ENCODE measurements around the gene TES. TPM values are rescaled to one million over a fixed set of nuclear protein-coding genes. Genes with fewer than 3 reads are reported as not detected.

TES gene
- total and polyA plus RNA-seq, 11 donors = 10.3 to 66.9 (median 22.8) TPM

GRCh38 chr7:116219288-116219687 lies 8.9 kb downstream of the TES start:
- DNase-seq (no peak), ATAC-seq (no peak)
- H3K4me1 ChIP-seq = peaks cover 0 to 82% (median 32%) of the 10 kb centered on the region in 12 donors
- TF ChIP-seq POLR2A (IDR thresholded peaks at IDR 0.05) (no peak), CTCF (IDR thresholded peaks at IDR 0.05) (no peak)
- no peaks in the 10 kb centered on the region for H3K27me3 ChIP-seq
- H3K9me3 ChIP-seq = no peaks in the 10 kb centered on the region
- no peaks in the 10 kb centered on the region for H3K36me3 ChIP-seq
- peak overlapping the region in 1 of 12 donors; percentile 86 for H3K27ac ChIP-seq
- intact Hi-C loops (cut with DNase I) = no loop called here
- H3K4me3 ChIP-seq = no peak overlapping the region

GRCh38 chr7:116219834-116220233 lies 9.5 kb downstream of the TES start:
- intact Hi-C loops (cut with DNase I) = no loop called here
- Histone ChIP-seq H3K4me3 (no peak overlapping the region), H3K27me3 (no peaks in the 10 kb centered on the region), H3K9me3 (no peaks in the 10 kb centered on the region), H3K27ac (peak overlapping the region in 1 of 12 donors; percentile 86), H3K36me3 (no peaks in the 10 kb centered on the region), H3K4me1 (peaks cover 0 to 82% (median 29%) of the 10 kb centered on the region in 12 donors)
- ATAC-seq (no peak), DNase-seq (no peak)
- WGBS, 4 donors = 63 to 76% (median 66%) methylated on average over 4 of the region's 4 CpGs
- TF ChIP-seq POLR2A (IDR thresholded peaks at IDR 0.05) = no peak
- TF ChIP-seq CTCF (IDR thresholded peaks at IDR 0.05) = no peak

GRCh38 chr7:116222501-116222900 lies 12.2 kb downstream of the TES start:
- intact Hi-C loops (cut with DNase I) = no loop called here
- H3K4me3 ChIP-seq = no peak overlapping the region
- H3K9me3 ChIP-seq = no peaks in the 10 kb centered on the region
- peaks cover 0 to 83% (median 27%) of the 10 kb centered on the region in 12 donors for H3K4me1 ChIP-seq
- DNase-seq (no peak), ATAC-seq (no peak)
- 88 to 94% (median 92%) methylated on average over 5 of the region's 5 CpGs for WGBS, 4 donors
- H3K27ac ChIP-seq = peak overlapping the region in 1 of 12 donors; percentile 86
- H3K36me3 ChIP-seq = no peaks in the 10 kb centered on the region
- H3K27me3 ChIP-seq = no peaks in the 10 kb centered on the region
- TF ChIP-seq POLR2A (IDR thresholded peaks at IDR 0.05) = no peak
- no peak for TF ChIP-seq CTCF (IDR thresholded peaks at IDR 0.05)

- intact Hi-C loops (cut with DNase I) = no loop called here
- H3K9me3 ChIP-seq = no peaks in the 10 kb centered on the region
- peaks cover 0 to 83% (median 25%) of the 10 kb centered on the region in 12 donors for H3K4me1 ChIP-seq
- DNase-seq = no peak
- H3K27ac ChIP-seq = peak overlapping the region in 1 of 12 donors; percentile 86
- TF ChIP-seq CTCF (IDR thresholded peaks at IDR 0.05) (no peak), POLR2A (IDR thresholded peaks at IDR 0.05) (no peak)
- no peaks in the 10 kb centered on the region for H3K36me3 ChIP-seq
- no peak for ATAC-seq
- no peak overlapping the region for H3K4me3 ChIP-seq
- 83 to 98% (median 93%) methylated on average over 1 of the region's 1 CpG for WGBS, 4 donors
- no peaks in the 10 kb centered on the region for H3K27me3 ChIP-seq
Observed at GRCh38 chr7:116223588-116223987, 13.2 kb downstream of the TES start.

All from heart left ventricle (tissue), 16 donors.